ENCODE data around the gene MRPL20. TPM values are rescaled to one million over a fixed set of nuclear protein-coding genes. Genes with fewer than 3 reads are reported as not detected.
A peak's percentile ranks its signal among the peaks of the same experiment; 100 is the strongest.

The MRPL20 gene
- total and polyA plus RNA-seq, 9 of the 15 experiments (the other 6 are each of a cell fraction or from before 2014, with no cell fraction given) = 180 to 671 (median 229) TPM

GRCh38 chr1:1441002-1441888, 34.2 kb upstream of the MRPL20 start (continued):
- TF ChIP-seq CUX1 (CRISPR knock-in tag; IDR thresholded peaks at IDR 0.05) (no peak), RBFOX2 (IDR thresholded peaks at IDR 0.05; ENCODE audit: low read depth, low read length) (peak; percentile 31; the same call in 1 of the 2 replicates), AFF4 (CRISPR knock-in tag; IDR thresholded peaks at IDR 0.05) (no peak; the same call in 1 of the 2 replicates), ARID3A (IDR thresholded peaks at IDR 0.05; ENCODE audit: borderline replicate concordance, low read depth, low read length) (no peak), ZNF41 (CRISPR knock-in tag; conservative IDR thresholded peaks at IDR 0.05) (no peak), JUNB (CRISPR knock-in tag; conservative IDR thresholded peaks at IDR 0.05) (no peak), ZNF778 (CRISPR knock-in tag; IDR thresholded peaks at IDR 0.05) (no peak), SMARCA5 (IDR thresholded peaks at IDR 0.05) (no peak), KAT2B (IDR thresholded peaks at IDR 0.05; ENCODE audit: low read depth, low read length) (no peak), CHD4 (IDR thresholded peaks at IDR 0.05; ENCODE audit: insufficient read depth, insufficient replicate concordance, low read depth, low read length, poor library complexity, severe bottlenecking) (no peak), ETV6 (IDR thresholded peaks at IDR 0.05; ENCODE audit: borderline replicate concordance in 1 of 2, low read depth in 2 of 2, low read length in 1 of 2) (no peak), ETV6 (CRISPR knock-in tag; IDR thresholded peaks at IDR 0.05; ENCODE audit: borderline replicate concordance) (no peak), BRD9 (IDR thresholded peaks at IDR 0.05; ENCODE audit: low read depth, partially characterized antibody) (no peak), HBP1 (CRISPR knock-in tag; IDR thresholded peaks at IDR 0.05) (no peak)
